Panc1 (cell line): ENCODE results near the gene RAB3IL1.

ENCODE experiments used
- POLR2AphosphoS5 ChIP-seq: IDR thresholded peaks from 2 replicates; pipeline ENCODE4 v1.6.1; 2012; ENCODE audit warnings: mild to moderate bottlenecking, low read depth, low read length, moderate library complexity
- TCF7L2 ChIP-seq: IDR thresholded peaks from 2 replicates; pipeline ENCODE4 v1.6.1; 2011; ENCODE audit warnings: mild to moderate bottlenecking, low read depth, low read length, inconsistent platforms
- TF ChIP-seq, protein P1 (sequence below): fragments of 450-650 bp; IDR thresholded peaks from 2 replicates; pipeline ENCODE4 v1.5.1; 2017; ENCODE audit warnings: mild to moderate bottlenecking
- TF ChIP-seq, protein P2 (sequence below), 2 experiments: IDR thresholded peaks; 2 replicates each; pipeline ENCODE4 v1.6.1; 2011 to 2012; ENCODE audit warnings: low read depth in 2 of 2, control low read depth in 1 of 2, low read length in 1 of 2, mild to moderate bottlenecking in 1 of 2, moderate library complexity in 1 of 2; ENCODE audit not compliant: insufficient read depth in 1 of 2

DNA sequence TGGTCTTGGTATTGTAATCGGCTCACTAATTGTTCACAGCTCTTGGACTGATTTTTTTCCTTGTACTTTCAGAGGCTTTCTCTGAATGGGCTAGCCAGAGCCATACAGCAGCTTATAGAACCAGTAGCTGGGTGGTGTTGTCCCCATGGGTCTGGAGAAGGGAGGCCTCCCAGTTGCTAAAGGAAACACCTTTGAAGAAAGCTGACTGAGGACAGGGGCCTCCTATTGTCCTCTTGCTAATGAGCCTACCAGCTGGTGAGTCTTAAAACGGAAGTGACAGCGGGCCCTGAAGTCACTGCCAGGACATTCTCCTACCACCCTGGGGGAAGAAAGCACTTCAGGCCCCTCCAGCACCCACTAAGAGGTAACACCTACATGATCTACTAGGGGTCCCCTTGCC, 36.0 kb downstream of the RAB3IL1 start:
- TF ChIP-seq, protein P1, sequence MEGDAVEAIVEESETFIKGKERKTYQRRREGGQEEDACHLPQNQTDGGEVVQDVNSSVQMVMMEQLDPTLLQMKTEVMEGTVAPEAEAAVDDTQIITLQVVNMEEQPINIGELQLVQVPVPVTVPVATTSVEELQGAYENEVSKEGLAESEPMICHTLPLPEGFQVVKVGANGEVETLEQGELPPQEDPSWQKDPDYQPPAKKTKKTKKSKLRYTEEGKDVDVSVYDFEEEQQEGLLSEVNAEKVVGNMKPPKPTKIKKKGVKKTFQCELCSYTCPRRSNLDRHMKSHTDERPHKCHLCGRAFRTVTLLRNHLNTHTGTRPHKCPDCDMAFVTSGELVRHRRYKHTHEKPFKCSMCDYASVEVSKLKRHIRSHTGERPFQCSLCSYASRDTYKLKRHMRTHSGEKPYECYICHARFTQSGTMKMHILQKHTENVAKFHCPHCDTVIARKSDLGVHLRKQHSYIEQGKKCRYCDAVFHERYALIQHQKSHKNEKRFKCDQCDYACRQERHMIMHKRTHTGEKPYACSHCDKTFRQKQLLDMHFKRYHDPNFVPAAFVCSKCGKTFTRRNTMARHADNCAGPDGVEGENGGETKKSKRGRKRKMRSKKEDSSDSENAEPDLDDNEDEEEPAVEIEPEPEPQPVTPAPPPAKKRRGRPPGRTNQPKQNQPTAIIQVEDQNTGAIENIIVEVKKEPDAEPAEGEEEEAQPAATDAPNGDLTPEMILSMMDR: no peak
- TF ChIP-seq, protein P2, sequence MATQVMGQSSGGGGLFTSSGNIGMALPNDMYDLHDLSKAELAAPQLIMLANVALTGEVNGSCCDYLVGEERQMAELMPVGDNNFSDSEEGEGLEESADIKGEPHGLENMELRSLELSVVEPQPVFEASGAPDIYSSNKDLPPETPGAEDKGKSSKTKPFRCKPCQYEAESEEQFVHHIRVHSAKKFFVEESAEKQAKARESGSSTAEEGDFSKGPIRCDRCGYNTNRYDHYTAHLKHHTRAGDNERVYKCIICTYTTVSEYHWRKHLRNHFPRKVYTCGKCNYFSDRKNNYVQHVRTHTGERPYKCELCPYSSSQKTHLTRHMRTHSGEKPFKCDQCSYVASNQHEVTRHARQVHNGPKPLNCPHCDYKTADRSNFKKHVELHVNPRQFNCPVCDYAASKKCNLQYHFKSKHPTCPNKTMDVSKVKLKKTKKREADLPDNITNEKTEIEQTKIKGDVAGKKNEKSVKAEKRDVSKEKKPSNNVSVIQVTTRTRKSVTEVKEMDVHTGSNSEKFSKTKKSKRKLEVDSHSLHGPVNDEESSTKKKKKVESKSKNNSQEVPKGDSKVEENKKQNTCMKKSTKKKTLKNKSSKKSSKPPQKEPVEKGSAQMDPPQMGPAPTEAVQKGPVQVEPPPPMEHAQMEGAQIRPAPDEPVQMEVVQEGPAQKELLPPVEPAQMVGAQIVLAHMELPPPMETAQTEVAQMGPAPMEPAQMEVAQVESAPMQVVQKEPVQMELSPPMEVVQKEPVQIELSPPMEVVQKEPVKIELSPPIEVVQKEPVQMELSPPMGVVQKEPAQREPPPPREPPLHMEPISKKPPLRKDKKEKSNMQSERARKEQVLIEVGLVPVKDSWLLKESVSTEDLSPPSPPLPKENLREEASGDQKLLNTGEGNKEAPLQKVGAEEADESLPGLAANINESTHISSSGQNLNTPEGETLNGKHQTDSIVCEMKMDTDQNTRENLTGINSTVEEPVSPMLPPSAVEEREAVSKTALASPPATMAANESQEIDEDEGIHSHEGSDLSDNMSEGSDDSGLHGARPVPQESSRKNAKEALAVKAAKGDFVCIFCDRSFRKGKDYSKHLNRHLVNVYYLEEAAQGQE (IDR thresholded peaks at IDR 0.05; ENCODE audit: insufficient read depth in 1 of 2, low read depth in 2 of 2, low read length in 1 of 2): no peak
- no peak for TF ChIP-seq POLR2AphosphoS5
- TF ChIP-seq TCF7L2: no peak
